ENCODE results near the gene FOXO4.

GRCh38 chrX:71082124-71082647 is 13.5 kb upstream of the FOXO4 start:
- TF ChIP-seq, protein P1, sequence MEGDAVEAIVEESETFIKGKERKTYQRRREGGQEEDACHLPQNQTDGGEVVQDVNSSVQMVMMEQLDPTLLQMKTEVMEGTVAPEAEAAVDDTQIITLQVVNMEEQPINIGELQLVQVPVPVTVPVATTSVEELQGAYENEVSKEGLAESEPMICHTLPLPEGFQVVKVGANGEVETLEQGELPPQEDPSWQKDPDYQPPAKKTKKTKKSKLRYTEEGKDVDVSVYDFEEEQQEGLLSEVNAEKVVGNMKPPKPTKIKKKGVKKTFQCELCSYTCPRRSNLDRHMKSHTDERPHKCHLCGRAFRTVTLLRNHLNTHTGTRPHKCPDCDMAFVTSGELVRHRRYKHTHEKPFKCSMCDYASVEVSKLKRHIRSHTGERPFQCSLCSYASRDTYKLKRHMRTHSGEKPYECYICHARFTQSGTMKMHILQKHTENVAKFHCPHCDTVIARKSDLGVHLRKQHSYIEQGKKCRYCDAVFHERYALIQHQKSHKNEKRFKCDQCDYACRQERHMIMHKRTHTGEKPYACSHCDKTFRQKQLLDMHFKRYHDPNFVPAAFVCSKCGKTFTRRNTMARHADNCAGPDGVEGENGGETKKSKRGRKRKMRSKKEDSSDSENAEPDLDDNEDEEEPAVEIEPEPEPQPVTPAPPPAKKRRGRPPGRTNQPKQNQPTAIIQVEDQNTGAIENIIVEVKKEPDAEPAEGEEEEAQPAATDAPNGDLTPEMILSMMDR (IDR thresholded peaks at IDR 0.05; ENCODE audit: low read length) = no peak
- no peak for TF ChIP-seq EZH2 (optimal IDR thresholded peaks at IDR 0.05; ENCODE audit: low read depth, low read length)
- TF ChIP-seq EZH2phosphoT487 (IDR thresholded peaks at IDR 0.05; ENCODE audit: low read length) = no peak

All from MM.1S (cell line).